ENCODE measurements around the gene SPATA25.
"Not testable (repeated sequence)": the region's sequence is repeated elsewhere in the genome, so short reads cannot be mapped to it uniquely, and the experiment has no call there.

Gene SPATA25

DNA sequence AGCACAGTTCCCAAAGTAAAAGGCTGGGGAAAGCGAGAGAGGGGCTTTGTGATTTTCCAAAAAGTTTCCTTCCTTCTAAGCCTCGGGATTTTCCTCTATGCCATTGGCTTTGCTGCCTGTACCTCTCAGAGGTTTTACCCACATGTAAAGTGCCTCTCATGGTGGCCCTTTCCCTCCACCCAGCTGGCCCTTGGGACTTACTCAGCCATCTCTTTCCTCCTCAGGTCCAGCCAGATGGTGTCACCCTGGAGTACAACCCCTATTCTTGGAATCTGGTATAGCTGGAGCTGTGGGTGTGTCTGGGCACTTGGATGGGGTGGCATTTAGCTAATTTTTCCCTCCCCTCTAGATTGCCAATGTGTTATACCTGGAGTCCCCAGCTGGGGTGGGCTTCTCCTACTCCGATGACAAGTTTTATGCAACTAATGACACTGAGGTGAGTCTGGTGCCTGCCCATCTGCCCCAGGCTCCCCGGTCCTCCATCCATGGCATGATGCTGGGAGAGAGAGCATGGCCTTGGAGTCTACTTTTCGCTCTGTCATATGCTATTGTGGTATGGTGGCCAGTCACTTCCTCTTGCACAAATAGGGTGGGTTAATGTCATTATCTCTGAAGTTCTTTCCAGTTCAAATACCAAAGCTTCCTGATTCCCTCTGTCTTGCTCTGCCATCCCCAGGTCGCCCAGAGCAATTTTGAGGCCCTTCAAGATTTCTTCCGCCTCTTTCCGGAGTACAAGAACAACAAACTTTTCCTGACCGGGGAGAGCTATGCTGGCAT is 4.8 kb upstream of the SPATA25 start:
- DNase-seq = peak; percentile 5

DNA sequence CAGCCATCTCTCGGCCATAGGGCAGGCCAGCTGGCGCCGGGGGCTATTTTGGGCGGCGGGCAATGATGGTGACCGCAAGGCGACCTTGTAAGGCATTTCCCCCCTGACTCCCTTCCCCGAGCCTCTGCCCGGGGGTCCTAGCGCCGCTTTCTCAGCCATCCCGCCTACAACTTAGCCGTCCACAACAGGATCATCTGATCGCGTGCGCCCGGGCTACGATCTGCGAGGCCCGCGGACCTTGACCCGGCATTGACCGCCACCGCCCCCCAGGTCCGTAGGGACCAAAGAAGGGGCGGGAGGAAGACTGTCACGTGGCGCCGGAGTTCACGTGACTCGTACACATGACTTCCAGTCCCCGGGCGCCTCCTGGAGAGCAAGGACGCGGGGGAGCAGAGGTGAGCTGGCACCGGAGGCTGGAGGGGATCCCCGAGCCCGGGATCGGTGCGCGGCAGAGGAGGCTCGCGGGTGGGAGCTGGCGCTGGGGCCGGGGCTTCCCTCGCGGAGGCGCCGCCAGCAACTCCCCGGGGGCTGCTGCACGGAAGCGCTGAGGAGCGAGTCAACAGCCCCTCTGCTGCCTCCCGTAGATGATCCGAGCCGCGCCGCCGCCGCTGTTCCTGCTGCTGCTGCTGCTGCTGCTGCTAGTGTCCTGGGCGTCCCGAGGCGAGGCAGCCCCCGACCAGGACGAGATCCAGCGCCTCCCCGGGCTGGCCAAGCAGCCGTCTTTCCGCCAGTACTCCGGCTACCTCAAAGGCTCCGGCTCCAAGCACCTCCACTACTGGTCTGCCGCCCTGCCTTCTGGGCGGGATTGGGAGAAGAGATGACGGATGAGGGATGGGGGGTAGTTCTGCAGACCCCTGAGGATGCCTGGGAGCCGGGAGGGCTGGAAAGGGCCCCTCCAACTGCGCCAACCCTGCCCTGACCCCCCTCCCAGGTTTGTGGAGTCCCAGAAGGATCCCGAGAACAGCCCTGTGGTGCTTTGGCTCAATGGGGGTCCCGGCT is 3.9 kb upstream of the SPATA25 start, which contains the start of the genes CTSA and NEURL2:
TSS of gene CTSA (plus strand) at position 351 of the 999 bp plus-strand sequence. CDS start at position 585, 234 bp downstream.
TSS of gene NEURL2 (minus strand) at position 224 of the 999 bp plus-strand sequence. CDS start at position 7, 217 bp downstream.
- peak; percentile 88 for DNase-seq

GRCh38 chr20:45890077-45890984 is 2.9 kb upstream of the SPATA25 start:
- DNase-seq = peak; percentile 73

- DNase-seq = no peak
Measured at GRCh38 chr20:45888681-45889080, 1.3 kb upstream of the SPATA25 start.

DNA sequence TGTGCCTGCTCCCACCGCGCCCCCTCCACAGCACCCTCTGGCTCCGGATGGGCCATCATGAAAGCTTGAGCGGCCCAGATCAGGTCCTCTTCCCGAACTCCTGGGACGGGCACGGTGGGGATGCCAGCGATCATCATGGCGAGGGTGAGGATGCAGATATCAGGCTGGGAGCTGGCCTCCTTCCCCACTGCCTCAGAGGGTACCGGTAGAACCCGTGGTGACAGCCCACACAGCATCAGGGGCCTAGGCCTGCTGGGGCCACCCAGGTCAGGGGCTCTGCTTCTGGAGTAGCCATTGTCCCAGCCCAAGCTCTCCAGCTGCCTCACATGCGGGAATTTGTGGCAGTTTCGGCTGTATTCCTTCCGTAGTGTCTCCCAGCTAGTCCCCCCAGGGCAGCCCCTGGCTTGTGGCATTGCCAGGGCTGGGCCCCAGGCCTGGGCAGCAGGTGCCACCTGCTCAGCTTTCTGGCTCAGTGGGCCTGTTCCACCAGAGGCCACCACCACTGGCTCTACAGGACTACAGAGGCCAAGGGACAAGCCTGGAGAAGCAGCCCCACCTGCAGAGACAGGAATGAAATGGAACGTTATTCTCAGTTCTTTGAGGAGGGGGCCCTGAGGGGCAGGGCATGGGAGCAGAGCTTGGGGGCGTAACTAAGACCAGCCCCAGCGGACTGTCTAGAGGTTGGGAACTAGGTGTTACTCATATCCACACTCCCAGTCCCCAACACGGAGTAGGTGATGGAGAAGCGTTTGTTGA is 654 bp downstream of the SPATA25 start:
- no peak for DNase-seq

GRCh38 chr20:45883100-45883469 is 4.3 kb downstream of the SPATA25 start:
- no peak for DNase-seq

DNA sequence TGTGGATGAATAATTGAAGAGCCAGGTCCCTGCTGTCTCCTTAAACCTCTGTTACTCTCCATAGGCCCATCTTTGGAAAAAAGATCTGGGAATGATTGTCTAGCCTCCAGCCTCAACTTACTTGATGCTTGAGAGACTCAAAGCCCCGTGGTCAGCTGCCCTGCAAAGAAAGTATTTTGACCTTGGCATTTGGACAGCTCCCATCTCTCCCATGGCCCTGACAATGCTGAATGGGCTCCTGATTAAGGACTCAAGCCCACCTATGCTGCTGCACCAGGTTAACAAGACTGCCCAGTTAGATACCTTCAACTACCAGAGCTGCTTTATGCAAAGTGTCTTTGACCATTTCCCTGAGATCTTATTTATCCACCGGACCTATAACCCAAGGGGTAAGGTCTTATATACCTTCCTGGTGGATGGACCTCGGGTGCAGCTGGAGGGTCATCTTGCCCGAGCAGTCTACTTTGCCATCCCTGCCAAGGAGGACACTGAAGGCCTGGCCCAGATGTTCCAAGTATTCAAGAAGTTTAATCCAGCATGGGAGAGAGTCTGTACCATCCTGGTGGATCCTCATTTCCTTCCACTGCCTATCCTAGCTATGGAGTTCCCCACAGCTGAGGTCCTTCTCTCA is 4.8 kb downstream of the SPATA25 start:
- no peak for DNase-seq

- peak; percentile 96 for DNase-seq
Measured at GRCh38 chr20:45880988-45881788, 6.2 kb downstream of the SPATA25 start, which contains the start of gene ZSWIM1. Gene ZSWIM1, plus strand, starts transcription at chr20:45881227. Its CDS starts 1,366 bp downstream, at chr20:45882593.

DNA sequence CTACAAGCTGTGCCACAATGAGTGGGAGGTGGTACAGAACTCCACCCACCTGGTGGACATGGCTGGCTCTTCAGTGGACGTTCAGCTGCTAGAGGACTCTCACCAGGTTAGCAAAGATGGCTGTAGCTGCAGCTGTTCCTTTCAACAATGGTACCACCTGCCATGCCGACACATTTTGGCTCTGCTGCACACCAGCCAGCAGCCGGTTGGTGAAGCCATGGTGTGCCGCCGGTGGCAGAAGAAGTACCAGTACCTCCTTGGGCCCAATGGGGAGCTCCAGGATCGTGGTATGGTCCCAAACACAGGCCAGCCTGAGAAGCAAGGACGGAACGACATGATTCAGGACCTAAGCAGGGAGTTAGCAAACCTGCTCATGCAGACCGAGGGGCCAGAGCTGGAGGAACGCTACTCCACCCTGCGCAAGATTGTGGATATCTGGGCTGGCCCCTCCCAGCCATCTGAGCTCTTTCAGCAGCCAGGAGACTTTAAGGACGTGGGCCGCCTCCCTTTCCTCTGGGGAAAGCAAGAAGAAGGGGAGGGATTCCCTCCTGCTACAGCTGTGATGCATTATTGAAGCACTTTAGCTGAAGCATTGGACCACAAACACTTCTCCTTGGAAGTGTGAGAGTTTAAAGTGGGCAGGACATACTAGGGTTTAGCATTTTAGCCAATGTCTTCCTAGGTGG is 9.2 kb downstream of the SPATA25 start:
- DNase-seq = no peak

DNA sequence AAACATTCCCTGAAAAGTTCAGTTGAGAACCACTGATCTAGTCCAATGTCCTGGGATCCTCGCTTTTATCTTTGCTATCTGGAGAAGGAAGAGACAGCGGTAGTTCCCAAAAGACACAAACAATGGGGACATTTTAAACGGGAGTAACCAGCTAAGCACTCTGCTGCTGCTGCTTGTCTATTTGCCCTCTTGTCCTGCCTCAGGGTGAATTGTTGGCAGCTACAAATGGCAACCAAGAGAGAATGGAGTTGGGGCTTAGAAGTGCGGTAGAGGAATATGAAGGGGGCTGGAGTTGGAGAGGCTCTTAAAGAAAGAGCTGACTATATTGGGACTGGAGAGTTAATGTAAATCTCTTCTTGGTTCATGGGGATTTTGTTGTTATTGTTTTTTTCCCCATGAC is 12.8 kb downstream of the SPATA25 start:
- DNase-seq = no peak

DNA sequence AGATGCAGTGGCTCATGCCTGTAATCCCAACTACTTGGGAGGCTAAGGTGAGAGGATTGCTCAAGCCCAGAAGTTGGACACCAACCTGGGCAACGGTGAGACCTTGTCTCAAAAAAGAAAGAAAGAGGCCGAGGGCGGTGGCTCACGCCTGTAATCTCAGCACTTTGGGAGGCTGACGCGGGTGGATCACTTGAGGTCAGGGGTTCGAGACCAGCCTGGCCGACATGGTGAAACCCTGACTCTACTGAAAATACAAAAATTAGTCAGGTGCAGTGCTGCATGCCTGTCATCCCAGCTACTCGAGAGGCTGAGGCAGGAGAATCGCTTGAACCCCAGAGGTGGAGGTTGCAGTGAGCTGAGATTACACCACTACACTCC is 13.3 kb downstream of the SPATA25 start:
- not testable (repeated sequence) for DNase-seq

DNA sequence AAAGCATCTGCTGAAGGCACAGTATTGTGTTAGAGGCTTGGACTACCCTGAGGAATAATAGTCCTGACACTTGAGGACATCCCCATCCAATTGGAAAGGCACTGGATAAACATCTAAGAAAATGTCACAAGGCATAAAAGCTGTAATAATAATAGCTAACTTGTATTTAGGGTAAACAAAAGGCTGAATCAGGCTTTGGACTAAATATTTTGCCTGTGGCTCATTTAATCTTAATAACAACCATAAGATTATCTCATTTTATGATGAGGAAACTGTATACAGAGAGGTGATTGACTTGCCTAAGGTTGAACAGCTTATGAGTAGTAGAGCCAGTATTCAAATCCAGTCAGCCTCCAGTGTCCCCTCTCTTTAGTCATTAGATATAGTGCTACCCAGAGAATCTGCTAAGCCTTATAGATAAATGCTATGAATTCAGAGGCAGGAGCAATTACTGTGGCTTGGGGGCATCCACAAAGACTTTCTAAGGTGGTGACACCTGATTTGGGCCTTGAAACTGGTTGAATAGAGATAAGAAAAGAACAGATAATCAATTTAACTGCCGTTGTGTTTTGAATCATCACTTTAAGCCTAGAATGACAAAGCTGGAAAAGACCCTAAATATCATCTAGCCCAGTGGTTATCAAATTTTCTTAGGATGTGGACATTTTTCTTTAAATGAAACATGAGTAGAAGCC is 13.9 kb downstream of the SPATA25 start:
- no peak for DNase-seq

GRCh38 chr20:45872626-45873025 is 14.8 kb downstream of the SPATA25 start:
- DNase-seq = no peak

GRCh38 chr20:45867819-45868176 is 19.6 kb downstream of the SPATA25 start:
- DNase-seq = no peak

GRCh38 chr20:45867136-45867818 is 20.1 kb downstream of the SPATA25 start:
- no peak for DNase-seq

GRCh38 chr20:45866454-45866853 is 21.0 kb downstream of the SPATA25 start:
- DNase-seq = no peak

- DNase-seq = no peak
Measured at GRCh38 chr20:45863543-45864470, 23.6 kb downstream of the SPATA25 start.

Measured in NCI-H69 (cell line).